Measurements from ENCODE around the gene CATSPER2. TPM values are rescaled to one million over a fixed set of nuclear protein-coding genes. Genes with fewer than 3 reads are reported as not detected.

Gene CATSPER2
- total RNA-seq: 1.5 and 1.8 TPM in 2 replicates

DNA sequence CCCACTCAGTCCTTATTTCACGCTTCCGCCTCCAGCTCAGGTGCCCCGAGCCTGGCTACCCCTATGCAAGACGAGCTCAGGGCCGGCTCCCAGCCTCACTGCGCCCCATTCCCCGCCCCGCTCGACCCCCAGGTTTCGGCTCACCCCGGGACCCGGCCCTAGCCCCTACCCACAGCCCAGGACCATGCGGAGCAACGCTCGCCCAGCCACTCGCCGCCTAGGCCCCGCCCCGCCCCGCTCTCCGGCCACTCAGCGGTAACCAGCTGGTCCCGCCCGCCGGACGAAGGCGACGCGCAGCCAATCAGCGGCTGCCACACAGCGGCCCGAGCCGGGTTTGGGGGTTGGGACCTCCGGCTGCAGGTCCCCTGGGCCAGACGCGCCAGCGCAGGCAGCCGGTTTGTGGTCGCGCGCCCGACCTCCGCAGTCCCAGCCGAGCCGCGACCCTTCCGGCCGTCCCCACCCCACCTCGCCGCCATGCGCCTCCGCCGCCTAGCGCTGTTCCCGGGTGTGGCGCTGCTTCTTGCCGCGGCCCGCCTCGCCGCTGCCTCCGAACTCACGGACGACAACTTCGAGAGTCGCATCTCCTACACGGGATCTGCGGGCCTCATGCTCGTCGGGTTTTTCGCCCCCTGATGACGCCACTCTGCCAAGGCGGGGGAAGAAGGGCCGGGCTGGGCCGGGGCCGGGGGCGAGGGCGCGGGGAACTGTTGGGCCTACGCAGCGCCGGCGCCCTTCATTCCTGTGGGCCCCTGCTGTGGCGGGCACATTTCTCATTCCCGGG is at the start of gene CATSPER2:
Gene CATSPER2 (minus strand): TSS at position 196 of the 781 bp plus-strand sequence. CDS start 783 bp downstream, outside the sequence.

DNA sequence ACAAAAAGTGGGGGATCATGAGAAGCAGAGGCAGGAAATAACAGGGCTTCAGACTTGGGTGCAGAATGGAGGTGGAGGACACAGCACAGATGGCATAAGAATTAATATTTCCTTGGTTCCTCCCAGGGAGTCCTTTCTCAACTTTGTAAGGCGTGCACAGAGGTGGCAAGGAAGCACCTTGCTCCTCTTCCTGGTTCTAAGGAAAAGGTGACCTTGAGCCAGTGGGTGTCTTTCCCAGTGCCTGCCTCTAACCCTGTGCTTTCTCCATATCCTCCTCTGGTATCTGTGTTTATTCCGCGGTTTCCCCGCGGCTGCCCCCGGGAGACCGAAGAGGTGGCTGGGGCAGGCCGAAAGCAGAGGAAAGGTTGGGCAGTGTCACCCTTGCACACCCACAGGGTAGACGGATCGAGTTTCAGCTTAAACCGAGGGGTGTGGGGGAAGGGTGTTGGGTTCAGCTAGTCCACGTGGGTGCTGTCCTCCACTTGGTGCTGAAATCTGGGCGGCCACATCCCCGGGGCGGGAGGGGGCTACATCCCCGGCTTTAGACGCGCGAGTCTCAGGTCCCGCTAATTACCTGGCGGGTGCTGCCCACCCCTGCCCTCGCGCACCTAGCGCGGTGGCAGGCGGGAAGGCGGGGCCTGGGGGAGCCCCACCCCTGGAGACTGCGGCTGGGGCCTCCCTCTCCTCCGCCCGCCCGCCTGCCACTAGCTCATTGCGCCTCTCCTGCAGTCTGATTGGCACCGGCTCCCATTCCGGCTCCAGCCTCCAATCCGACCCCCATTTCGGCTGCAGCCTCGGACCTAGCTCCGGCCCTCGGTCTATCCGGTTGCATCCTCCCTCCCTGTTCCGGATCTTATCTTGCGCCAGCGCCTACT is 44.7 kb upstream of the CATSPER2 start, which contains the start of gene CKMT1A:
Gene CKMT1A (plus strand): TSS at position 712 of the 875 bp plus-strand sequence. CDS start 192 bp downstream, outside the sequence.

DNA sequence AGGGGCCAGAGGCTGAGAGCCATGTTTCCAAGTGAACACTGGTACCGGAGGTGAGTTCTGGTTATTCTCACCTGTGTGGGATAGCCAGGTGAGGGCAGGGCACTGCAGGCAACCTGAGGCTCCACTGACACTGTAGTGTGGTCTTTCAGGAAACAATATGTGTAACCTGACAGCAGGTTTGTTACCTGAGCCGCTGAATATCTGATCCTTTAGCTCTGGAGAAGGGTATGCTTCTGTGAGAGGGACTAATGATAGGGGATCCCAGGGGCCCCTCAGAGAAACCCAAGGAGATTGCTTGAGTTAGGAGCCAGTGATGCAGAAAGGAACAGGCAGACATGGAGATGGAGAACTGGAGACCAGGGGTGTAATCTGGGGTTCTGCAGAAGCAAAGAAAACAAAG is 29.9 kb downstream of the CATSPER2 start, which contains the start of gene STRC:
Gene STRC (minus strand): TSS at position 101 of the 400 bp plus-strand sequence. CDS start 78 bp downstream, at position 23.

DNA sequence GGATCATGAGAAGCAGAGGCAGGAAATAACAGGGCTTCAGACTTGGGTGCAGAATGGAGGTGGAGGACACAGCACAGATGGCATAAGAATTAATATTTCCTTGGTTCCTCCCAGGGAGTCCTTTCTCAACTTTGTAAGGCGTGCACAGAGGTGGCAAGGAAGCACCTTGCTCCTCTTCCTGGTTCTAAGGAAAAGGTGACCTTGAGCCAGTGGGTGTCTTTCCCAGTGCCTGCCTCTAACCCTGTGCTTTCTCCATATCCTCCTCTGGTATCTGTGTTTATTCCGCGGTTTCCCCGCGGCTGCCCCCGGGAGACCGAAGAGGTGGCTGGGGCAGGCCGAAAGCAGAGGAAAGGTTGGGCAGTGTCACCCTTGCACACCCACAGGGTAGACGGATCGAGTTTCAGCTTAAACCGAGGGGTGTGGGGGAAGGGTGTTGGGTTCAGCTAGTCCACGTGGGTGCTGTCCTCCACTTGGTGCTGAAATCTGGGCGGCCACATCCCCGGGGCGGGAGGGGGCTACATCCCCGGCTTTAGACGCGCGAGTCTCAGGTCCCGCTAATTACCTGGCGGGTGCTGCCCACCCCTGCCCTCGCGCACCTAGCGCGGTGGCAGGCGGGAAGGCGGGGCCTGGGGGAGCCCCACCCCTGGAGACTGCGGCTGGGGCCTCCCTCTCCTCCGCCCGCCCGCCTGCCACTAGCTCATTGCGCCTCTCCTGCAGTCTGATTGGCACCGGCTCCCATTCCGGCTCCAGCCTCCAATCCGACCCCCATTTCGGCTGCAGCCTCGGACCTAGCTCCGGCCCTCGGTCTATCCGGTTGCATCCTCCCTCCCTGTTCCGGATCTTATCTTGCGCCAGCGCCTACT is 55.1 kb downstream of the CATSPER2 start, which contains the start of gene CKMT1B:
Gene CKMT1B (plus strand): TSS at position 700 of the 863 bp plus-strand sequence. CDS start 192 bp downstream, outside the sequence.

GRCh38 chr15:43589778-43590466 is 58.7 kb downstream of the CATSPER2 start, which contains the start of gene PPIP5K1:
Gene PPIP5K1 (minus strand): TSS chr15:43590208. CDS start chr15:43584504, 5,704 bp downstream.

Small RNAs within 50 kb of the gene (small RNA-seq; reads per million reads assigned to genes)
- gene PDIA3P2: not detected
- gene RNU6-554P: not detected
- gene RNU6-610P: not detected

Other genes starting within 250 kb of the CATSPER2 start
- gene TP53BP1, start 155.7 kb downstream of the CATSPER2 start, total RNA-seq: 86.2 and 86.8 TPM in 2 replicates
- 124 and 126 TPM in 2 replicates for gene MAP1A, start 131.2 kb downstream of the CATSPER2 start, total RNA-seq
- gene PPIP5K1, start 58.6 kb downstream of the CATSPER2 start, total RNA-seq: 23.9 and 24.0 TPM in 2 replicates
- gene CKMT1B, start 54.8 kb downstream of the CATSPER2 start, total RNA-seq: not detected in 2 replicates
- 0.26 and 0.32 TPM in 2 replicates for gene STRC, start 30.0 kb downstream of the CATSPER2 start, total RNA-seq
- not detected in 2 replicates for gene CKMT1A, start 45.0 kb upstream of the CATSPER2 start, total RNA-seq
- 287 and 297 TPM in 2 replicates for gene PDIA3, start 97.6 kb upstream of the CATSPER2 start, total RNA-seq
- gene ELL3, start 128.1 kb upstream of the CATSPER2 start, total RNA-seq: 3.1 and 6.6 TPM in 2 replicates
- 291 and 610 TPM in 2 replicates for gene SERF2, start 143.5 kb upstream of the CATSPER2 start, total RNA-seq
- gene SERINC4, start 151.4 kb upstream of the CATSPER2 start, total RNA-seq: 0.13 TPM in 1 of 2 replicates, not detected in the other
- gene HYPK, start 151.8 kb upstream of the CATSPER2 start, total RNA-seq: 5.5 and 10.7 TPM in 2 replicates
- 23.9 and 32.3 TPM in 2 replicates for gene MFAP1, start 175.8 kb upstream of the CATSPER2 start, total RNA-seq
- 14.1 and 19.5 TPM in 2 replicates for gene WDR76, start 178.2 kb upstream of the CATSPER2 start, total RNA-seq